Activated naive CD4-positive, alpha-beta T cell treated with anti-CD3 and anti-CD28 coated beads, Interleukin-2, amount 10 ng/mL, durations not matched to agents 7 days and 5 days (primary cell): ENCODE data around the gene SLC23A2.
"Not testable (repeated sequence)": the region's sequence is repeated elsewhere in the genome, so short reads cannot be mapped to it uniquely, and the experiment has no call there.

ENCODE experiments used
- CTCF ChIA-PET: fragments of 350-600 bp; sonication (Branson Sonifier 250); formaldehyde crosslinking; loops from one replicate; lab custom pipeline; 2021; ENCODE audit warnings: antibody characterized with exemption; lab: Charles Lee
- DNase-seq: peaks from one replicate; pipeline ENCODE4 v3.0.0-alpha.2; 2020
- H3K27ac Mint-ChIP-seq: one replicate; pipeline ENCODE4 v1.8.0; 2021; ENCODE audit warnings: mild to moderate bottlenecking, moderate library complexity, mixed read lengths
- H3K27me3 Mint-ChIP-seq: one replicate; pipeline ENCODE4 v1.8.0; 2021; ENCODE audit warnings: mild to moderate bottlenecking, mixed read lengths
- H3K36me3 Mint-ChIP-seq: one replicate; pipeline ENCODE4 v1.8.0; 2021; ENCODE audit warnings: mixed read lengths
- H3K4me1 Mint-ChIP-seq: one replicate; pipeline ENCODE4 v1.8.0; 2021; ENCODE audit warnings: mixed read lengths
- H3K4me3 Mint-ChIP-seq: one replicate; pipeline ENCODE4 v1.8.0; 2021; ENCODE audit warnings: mild to moderate bottlenecking, moderate library complexity, mixed read lengths
- H3K9me3 Mint-ChIP-seq: one replicate; pipeline ENCODE4 v1.8.0; 2021; ENCODE audit warnings: mixed read lengths

SLC23A2 gene

GRCh38 chr20:4891190-4891763 is 110.0 kb downstream of the SLC23A2 start:
- no peak overlapping the region for H3K27ac Mint-ChIP-seq
- CTCF ChIA-PET = interaction anchor here (0.9 kb wide), 1 partner anchor 150 kb away, joined by 3 read pairs; no protein-coding TSS in a partner anchor

GRCh38 chr20:4889446-4889845 is 111.9 kb downstream of the SLC23A2 start:
- Mint-ChIP-seq H3K36me3 (peaks cover 10% of the 10 kb centered on the region), H3K27ac (no peak overlapping the region), H3K4me3 (no peak overlapping the region), H3K4me1 (peaks cover 8% of the 10 kb centered on the region), H3K9me3 (no peaks in the 10 kb centered on the region), H3K27me3 (no peaks in the 10 kb centered on the region)
- DNase-seq = no peak
- CTCF ChIA-PET = no interaction called here

More at GRCh38 chr20:4891190-4891763, 110.0 kb downstream of the SLC23A2 start:
- no peak overlapping the region for H3K4me3 Mint-ChIP-seq
- peaks cover 2% of the 10 kb centered on the region for H3K4me1 Mint-ChIP-seq
- H3K36me3 Mint-ChIP-seq = peaks cover 7% of the 10 kb centered on the region
- H3K27me3 Mint-ChIP-seq = no peaks in the 10 kb centered on the region
- no peaks in the 10 kb centered on the region for H3K9me3 Mint-ChIP-seq
- DNase-seq = no peak

DNA sequence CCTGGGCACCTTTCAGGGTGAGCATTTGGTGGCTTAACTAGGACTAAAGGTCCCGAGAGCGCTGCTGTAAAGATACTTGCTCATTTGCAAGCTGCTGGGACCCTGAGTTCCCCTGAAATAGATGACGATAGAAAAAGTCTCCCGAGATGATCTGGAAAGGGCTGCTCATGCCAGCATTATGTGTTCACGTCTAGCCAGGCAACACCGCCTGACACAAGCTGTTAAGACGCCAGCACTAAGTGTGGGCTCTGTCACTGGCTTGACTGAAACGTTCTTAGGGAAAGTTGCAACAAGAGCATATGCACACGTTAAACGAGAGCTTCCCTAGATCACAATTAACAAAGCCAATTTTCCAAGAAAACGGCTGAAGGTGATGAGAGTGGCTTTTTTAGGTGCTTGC is 113.7 kb downstream of the SLC23A2 start:
- Mint-ChIP-seq H3K4me3 (no peak overlapping the region), H3K27ac (no peak overlapping the region), H3K9me3 (no peaks in the 10 kb centered on the region), H3K4me1 (peaks cover 8% of the 10 kb centered on the region), H3K27me3 (no peaks in the 10 kb centered on the region), H3K36me3 (peaks cover 14% of the 10 kb centered on the region)
- no peak for DNase-seq
- CTCF ChIA-PET = no interaction called here

DNA sequence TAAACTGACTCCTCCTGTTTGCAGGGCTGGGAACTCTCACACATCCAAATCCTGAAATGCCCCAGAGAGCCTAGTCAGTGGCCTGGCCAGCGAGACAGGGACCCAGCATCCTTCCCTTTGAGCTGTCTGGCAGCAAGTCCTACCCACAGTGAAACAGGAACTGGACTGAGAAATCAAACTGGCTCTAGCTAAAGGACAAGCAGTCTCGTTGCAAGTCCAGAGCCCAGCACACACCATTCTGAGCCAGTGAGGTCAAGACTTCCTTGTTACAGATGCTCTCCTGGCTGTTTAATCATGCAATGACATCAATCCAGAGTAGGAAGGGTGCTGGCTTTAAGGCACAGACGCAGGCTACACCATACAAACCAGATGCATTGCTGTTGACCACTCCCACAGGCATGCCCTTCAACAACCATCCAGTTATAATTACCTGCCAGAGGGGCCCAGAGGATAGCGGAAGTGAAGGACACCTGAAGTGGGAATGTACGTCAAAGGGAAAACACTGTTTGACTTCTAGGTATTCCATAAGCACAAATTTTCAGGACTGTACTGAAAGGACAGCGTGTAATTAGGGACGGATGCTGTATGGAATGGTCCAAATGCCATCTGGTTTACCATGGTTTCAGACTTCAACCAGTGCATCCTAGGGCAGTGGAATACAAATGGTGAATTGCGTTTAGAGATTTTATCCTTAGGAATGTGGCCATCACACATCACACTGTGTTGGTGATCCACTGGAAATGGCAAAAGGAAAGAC is 114.4 kb downstream of the SLC23A2 start:
- CTCF ChIA-PET = no interaction called here
- Mint-ChIP-seq H3K36me3 (peaks cover 14% of the 10 kb centered on the region), H3K27ac (no peak overlapping the region), H3K4me3 (no peak overlapping the region), H3K9me3 (no peaks in the 10 kb centered on the region), H3K27me3 (no peaks in the 10 kb centered on the region), H3K4me1 (peaks cover 8% of the 10 kb centered on the region)
- DNase-seq = no peak

GRCh38 chr20:4885877-4886276 is 115.4 kb downstream of the SLC23A2 start:
- DNase-seq = no peak
- peak overlapping the region; percentile 60 for H3K27ac Mint-ChIP-seq
- no peaks in the 10 kb centered on the region for H3K27me3 Mint-ChIP-seq
- H3K9me3 Mint-ChIP-seq = no peaks in the 10 kb centered on the region
- peaks cover 6% of the 10 kb centered on the region for H3K4me1 Mint-ChIP-seq
- CTCF ChIA-PET = interaction anchor here (0.6 kb wide), 1 partner anchor 1599 kb away, joined by 3 read pairs; no protein-coding TSS in a partner anchor
- H3K36me3 Mint-ChIP-seq = peaks cover 17% of the 10 kb centered on the region
- H3K4me3 Mint-ChIP-seq = no peak overlapping the region

- Mint-ChIP-seq H3K27ac (no peak overlapping the region), H3K4me1 (peaks cover 6% of the 10 kb centered on the region), H3K9me3 (no peaks in the 10 kb centered on the region), H3K27me3 (no peaks in the 10 kb centered on the region), H3K4me3 (no peak overlapping the region), H3K36me3 (peaks cover 27% of the 10 kb centered on the region)
- CTCF ChIA-PET = interaction anchor here (1.2 kb wide), 1 partner anchor 143 kb away, joined by 3 read pairs; no protein-coding TSS in a partner anchor
- DNase-seq = no peak
These were observed 117.8 kb downstream of the SLC23A2 start for GRCh38 chr20:4883546-4883945.

DNA sequence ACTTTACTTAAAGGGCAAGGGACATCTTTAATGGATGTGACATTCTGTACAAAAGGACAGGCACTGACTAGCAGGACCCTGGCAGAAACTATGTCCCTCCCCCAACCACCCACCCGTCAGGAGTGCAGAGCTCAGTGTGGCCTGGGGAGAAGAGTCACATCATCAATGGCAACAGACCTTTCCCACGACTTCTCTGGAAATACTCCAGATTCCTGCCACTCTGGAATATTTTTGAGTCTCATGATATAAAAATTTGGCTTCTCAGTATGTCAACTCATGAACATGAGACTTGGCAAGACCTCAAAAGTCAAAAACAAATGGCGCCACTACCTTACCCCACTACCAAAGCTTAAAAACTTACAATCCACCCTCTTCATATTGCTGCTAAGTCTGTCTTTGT is 118.3 kb downstream of the SLC23A2 start:
- Mint-ChIP-seq H3K27me3 (no peaks in the 10 kb centered on the region), H3K9me3 (no peaks in the 10 kb centered on the region), H3K4me3 (no peak overlapping the region), H3K27ac (no peak overlapping the region), H3K36me3 (peaks cover 27% of the 10 kb centered on the region), H3K4me1 (peaks cover 6% of the 10 kb centered on the region)
- CTCF ChIA-PET = interaction anchor here (1.2 kb wide), 1 partner anchor 142 kb away, joined by 3 read pairs; no protein-coding TSS in a partner anchor
- DNase-seq = no peak

DNA sequence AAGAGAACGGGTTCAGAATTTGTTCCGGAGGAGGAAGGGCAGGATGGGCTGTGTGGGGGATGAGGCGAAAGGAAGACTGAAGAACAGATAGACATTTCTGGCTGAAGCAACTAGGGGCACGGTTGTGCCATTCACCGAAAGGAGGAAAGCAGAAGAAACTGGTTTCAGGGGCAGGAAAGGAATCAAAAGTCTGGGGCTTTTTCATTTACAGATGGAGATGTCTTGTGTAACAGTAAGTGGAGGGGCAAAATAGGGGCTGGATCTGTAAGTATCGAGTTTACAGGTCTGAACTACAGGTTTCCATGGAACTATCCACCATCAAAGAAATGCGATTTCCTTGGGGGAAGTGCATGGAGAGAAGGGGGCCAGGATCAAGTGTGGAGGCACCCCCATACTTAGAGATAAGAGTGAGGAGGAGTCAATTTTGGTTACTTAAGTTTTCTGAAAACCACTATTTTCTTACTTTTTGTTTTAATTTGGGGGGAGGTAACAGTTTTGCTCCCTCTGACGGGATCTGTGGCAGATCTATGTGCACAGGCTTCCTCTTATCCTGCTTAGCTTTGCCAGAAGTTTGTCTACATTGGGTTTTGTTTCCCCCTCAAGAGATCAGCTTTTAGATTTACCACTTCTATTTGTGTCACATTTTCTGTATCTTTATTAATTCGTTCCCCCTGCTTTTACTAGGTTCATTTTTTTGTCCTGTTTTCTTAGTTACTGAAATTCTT is 120.1 kb downstream of the SLC23A2 start:
- H3K4me1 Mint-ChIP-seq = peaks cover 5% of the 10 kb centered on the region
- no peak overlapping the region for H3K27ac Mint-ChIP-seq
- H3K9me3 Mint-ChIP-seq = no peaks in the 10 kb centered on the region
- CTCF ChIA-PET = no interaction called here
- H3K27me3 Mint-ChIP-seq = no peaks in the 10 kb centered on the region
- peaks cover 27% of the 10 kb centered on the region for H3K36me3 Mint-ChIP-seq
- no peak for DNase-seq
- no peak overlapping the region for H3K4me3 Mint-ChIP-seq

GRCh38 chr20:4880051-4880450 is 121.3 kb downstream of the SLC23A2 start:
- Mint-ChIP-seq H3K4me3 (no peak overlapping the region), H3K27ac (no peak overlapping the region), H3K4me1 (no peaks in the 10 kb centered on the region), H3K36me3 (peaks cover 27% of the 10 kb centered on the region), H3K27me3 (no peaks in the 10 kb centered on the region), H3K9me3 (no peaks in the 10 kb centered on the region)
- DNase-seq = no peak
- CTCF ChIA-PET = no interaction called here

- H3K36me3 Mint-ChIP-seq = peaks cover 32% of the 10 kb centered on the region
- H3K4me3 Mint-ChIP-seq, H3K27me3 Mint-ChIP-seq, CTCF ChIA-PET, H3K27ac Mint-ChIP-seq, H3K4me1 Mint-ChIP-seq, H3K9me3 Mint-ChIP-seq, DNase-seq: not testable (repeated sequence)
These were observed 123.2 kb downstream of the SLC23A2 start for GRCh38 chr20:4878099-4878498.

GRCh38 chr20:4876731-4877130 is 124.6 kb downstream of the SLC23A2 start:
- no peaks in the 10 kb centered on the region for H3K9me3 Mint-ChIP-seq
- H3K4me3 Mint-ChIP-seq = no peak overlapping the region
- CTCF ChIA-PET = no interaction called here
- DNase-seq = no peak
- no peaks in the 10 kb centered on the region for H3K27me3 Mint-ChIP-seq
- H3K27ac Mint-ChIP-seq = no peak overlapping the region
- H3K4me1 Mint-ChIP-seq = no peaks in the 10 kb centered on the region
- peaks cover 32% of the 10 kb centered on the region for H3K36me3 Mint-ChIP-seq

DNA sequence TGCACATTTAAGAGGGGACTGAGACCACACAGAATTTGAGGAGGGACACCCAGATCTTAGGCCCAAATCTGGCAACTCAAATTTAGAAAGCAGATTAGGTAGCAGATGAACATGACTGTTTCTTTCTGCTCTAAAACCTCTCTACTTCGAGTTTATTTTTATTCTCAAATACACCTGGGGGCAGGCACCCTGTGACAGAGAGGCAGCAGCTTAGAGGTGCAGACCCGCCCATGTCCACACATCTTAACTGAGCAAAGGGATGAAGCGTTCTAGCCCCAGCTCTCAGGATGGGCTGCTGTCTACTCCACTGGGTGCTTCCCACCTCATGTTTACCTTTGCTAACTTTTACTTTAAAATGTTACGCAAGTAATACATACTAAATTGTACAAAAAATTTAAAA is 125.0 kb downstream of the SLC23A2 start:
- Mint-ChIP-seq H3K36me3 (peaks cover 32% of the 10 kb centered on the region), H3K27ac (no peak overlapping the region), H3K4me3 (no peak overlapping the region), H3K9me3 (no peaks in the 10 kb centered on the region), H3K4me1 (no peaks in the 10 kb centered on the region), H3K27me3 (no peaks in the 10 kb centered on the region)
- CTCF ChIA-PET = no interaction called here
- no peak for DNase-seq

DNA sequence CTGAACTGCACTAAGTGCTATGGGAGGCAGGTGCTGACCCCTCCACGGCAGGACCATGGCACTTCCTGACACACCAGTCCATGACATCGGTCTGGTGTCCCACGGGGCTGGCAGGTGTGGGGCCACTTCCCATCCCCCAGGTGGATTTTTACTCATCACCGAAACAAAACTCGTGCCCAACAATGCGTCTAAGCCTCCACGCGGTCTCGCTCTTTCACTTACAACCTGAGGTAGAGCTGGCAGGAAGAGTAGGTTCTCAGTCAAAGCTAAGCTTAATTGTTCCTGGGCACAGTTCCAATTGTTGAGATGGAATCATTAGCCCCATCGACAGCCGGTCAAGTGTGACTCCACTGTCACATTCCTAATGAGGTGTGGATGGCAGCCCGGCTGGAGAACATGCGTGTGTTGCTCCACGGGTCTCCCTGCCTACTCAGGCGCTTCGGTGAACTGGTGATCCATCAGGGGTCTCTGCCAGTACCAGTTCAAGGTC is 125.7 kb downstream of the SLC23A2 start:
- Mint-ChIP-seq H3K4me1 (no peaks in the 10 kb centered on the region), H3K36me3 (peaks cover 29% of the 10 kb centered on the region), H3K27ac (no peak overlapping the region), H3K27me3 (no peaks in the 10 kb centered on the region), H3K4me3 (no peak overlapping the region), H3K9me3 (no peaks in the 10 kb centered on the region)
- CTCF ChIA-PET = no interaction called here
- no peak for DNase-seq

DNA sequence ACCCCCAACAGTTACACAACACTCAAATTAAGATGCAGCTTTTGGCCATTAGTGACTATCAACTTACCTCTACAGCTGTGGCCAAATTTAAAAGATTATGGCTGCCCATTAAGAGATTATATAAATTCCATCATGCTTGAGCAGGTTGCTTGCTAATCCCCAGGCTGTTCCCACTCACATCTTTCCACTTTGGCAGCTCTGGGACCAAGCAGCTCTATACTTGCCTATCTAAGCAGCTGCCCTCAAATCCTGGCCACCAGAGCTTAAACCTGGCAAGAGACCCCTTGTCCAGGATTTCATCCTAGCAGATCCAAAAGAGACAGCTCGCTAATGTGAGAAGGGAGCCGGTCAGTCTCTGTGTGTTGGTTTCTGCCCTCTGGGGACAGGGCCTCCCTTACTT is 127.9 kb downstream of the SLC23A2 start:
- peaks cover 23% of the 10 kb centered on the region for H3K36me3 Mint-ChIP-seq
- peaks cover 17% of the 10 kb centered on the region for H3K4me1 Mint-ChIP-seq
- DNase-seq = no peak
- no peaks in the 10 kb centered on the region for H3K9me3 Mint-ChIP-seq
- H3K27ac Mint-ChIP-seq = no peak overlapping the region
- no peak overlapping the region for H3K4me3 Mint-ChIP-seq
- no peaks in the 10 kb centered on the region for H3K27me3 Mint-ChIP-seq
- CTCF ChIA-PET = no interaction called here
